Breast epithelium (tissue), 4 donors: ENCODE measurements around the gene MAD1L1. TPM values are rescaled to one million over a fixed set of nuclear protein-coding genes. Genes with fewer than 3 reads are reported as not detected.

Experiments used
- DNase-seq, 2 donors: peaks; one replicate each; pipeline ENCODE4 v3.0.0-alpha.2; 2019; ENCODE audit warnings: low spot score in 2 of 2
- H3K27ac ChIP-seq, 2 donors: fragments of 200-600 bp; sonication (generic) in 1 of 2; one replicate each; pipeline ENCODE4 v1.5.1; 2016 to 2019; ENCODE audit warnings: mild to moderate bottlenecking in 1 of 2
- H3K27me3 ChIP-seq, 2 donors: fragments of 200-600 bp; sonication (generic) in 1 of 2; one replicate each; pipeline versions ENCODE4 v1.5.1 to v1.6.0; 2017 to 2019; ENCODE audit warnings: control low read depth in 1 of 2, mild to moderate bottlenecking in 1 of 2
- H3K36me3 ChIP-seq: fragments of 200-600 bp; one replicate; pipeline ENCODE4 v1.5.1; 2019
- H3K4me1 ChIP-seq, 2 donors: fragments of 200-600 bp; sonication (generic); one replicate each; pipeline ENCODE4 v1.5.1; 2016 to 2019; ENCODE audit warnings: control low read depth in 1 of 2
- H3K4me3 ChIP-seq, 3 donors: fragments of 200-600 bp; sonication (generic); 1 replicate in 2 of 3; 2 replicates in 1 of 3; pipeline ENCODE4 v1.5.1; 2016 to 2019; ENCODE audit warnings: mild to moderate bottlenecking in 3 of 3, moderate library complexity in 2 of 3
- H3K9me3 ChIP-seq, 2 donors: fragments of 200-600 bp; sonication (generic) in 1 of 2; one replicate each; pipeline ENCODE4 v1.5.1; 2016 to 2019; ENCODE audit warnings: control low read depth in 1 of 2
- POLR2A ChIP-seq: fragments of 450-650 bp; IDR thresholded peaks from one replicate; pipeline ENCODE4 v1.6.1; 2016; ENCODE audit warnings: antibody characterized with exemption, mild to moderate bottlenecking, moderate library complexity
- POLR2AphosphoS5 ChIP-seq, 3 donors: sonication (generic); formaldehyde crosslinking; IDR thresholded peaks; one replicate each; pipeline ENCODE4 v1.6.1; 2017; ENCODE audit warnings: antibody characterized with exemption in 3 of 3
- intact Hi-C: fragments of 100-400 bp; cut with DNase I; formaldehyde crosslinking; loops from one replicate; pipeline ENCODE4 v1.15.1; 2023; ENCODE audit warnings: low total_unique reads
- total RNA-seq, 3 donors: library from RNA; depleted of rRNA; stranded (reverse); fragments of >200 nt; gene quantifications; one replicate each; pipeline ENCODE4 v1.1.0, GENCODE V29; 2016
- TF ChIP-seq, protein P1 (sequence below), 3 donors: fragments of 450-650 bp; IDR thresholded peaks; one replicate each; pipeline ENCODE4 v1.5.1; 2016 to 2017; ENCODE audit warnings: antibody characterized with exemption in 3 of 3, mild to moderate bottlenecking in 3 of 3, moderate library complexity in 3 of 3

MAD1L1 gene
- total RNA-seq, 3 donors from 2014 or later = 27.7 to 33.9 (median 28.8) TPM

DNA sequence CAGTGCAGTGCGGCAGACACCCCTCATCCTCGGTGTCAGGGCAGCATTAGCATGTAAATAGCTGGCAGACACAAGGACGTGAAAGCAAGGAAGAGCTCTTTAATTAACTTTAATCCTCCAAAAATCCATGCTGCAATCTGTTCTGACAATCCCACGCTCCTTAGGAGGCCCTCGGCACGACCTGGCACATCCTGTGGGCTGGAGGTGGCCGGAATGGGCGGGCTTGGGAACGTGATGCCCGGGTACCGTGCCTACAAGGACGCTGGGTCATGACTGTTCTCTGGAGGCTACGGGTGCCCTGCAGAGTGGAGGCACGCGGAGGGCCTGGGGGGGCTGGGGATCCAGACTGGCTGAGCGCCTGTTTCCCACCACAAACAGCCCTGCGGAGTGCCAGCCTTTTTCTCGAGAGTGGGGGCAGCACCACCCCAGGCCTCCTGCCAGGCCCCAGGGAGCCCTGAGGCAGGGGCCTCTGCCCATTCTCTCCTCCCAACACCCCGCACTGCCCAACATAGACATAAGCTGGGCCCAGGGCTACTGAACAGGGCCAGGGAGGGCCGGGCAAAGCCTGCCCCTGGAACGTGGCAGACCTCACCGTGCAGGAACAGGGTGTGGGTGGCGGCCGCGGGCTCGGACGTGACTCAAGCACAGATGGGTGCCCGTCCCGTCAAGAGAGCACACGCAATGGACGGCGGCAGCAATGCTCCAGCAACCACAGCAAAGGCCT, 189.3 kb downstream of the MAD1L1 start:
- Histone ChIP-seq H3K27ac (no peak overlapping the region), H3K9me3 (no peaks in the 10 kb centered on the region), H3K36me3 (no peaks in the 10 kb centered on the region), H3K27me3 (no peaks in the 10 kb centered on the region), H3K4me1 (no peaks in the 10 kb centered on the region), H3K4me3 (no peak overlapping the region)
- TF ChIP-seq, protein P1, sequence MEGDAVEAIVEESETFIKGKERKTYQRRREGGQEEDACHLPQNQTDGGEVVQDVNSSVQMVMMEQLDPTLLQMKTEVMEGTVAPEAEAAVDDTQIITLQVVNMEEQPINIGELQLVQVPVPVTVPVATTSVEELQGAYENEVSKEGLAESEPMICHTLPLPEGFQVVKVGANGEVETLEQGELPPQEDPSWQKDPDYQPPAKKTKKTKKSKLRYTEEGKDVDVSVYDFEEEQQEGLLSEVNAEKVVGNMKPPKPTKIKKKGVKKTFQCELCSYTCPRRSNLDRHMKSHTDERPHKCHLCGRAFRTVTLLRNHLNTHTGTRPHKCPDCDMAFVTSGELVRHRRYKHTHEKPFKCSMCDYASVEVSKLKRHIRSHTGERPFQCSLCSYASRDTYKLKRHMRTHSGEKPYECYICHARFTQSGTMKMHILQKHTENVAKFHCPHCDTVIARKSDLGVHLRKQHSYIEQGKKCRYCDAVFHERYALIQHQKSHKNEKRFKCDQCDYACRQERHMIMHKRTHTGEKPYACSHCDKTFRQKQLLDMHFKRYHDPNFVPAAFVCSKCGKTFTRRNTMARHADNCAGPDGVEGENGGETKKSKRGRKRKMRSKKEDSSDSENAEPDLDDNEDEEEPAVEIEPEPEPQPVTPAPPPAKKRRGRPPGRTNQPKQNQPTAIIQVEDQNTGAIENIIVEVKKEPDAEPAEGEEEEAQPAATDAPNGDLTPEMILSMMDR (IDR thresholded peaks at IDR 0.05) = no peak
- no peak for TF ChIP-seq POLR2A
- TF ChIP-seq POLR2AphosphoS5 (IDR thresholded peaks at IDR 0.05) = no peak
- intact Hi-C loops = loop anchor here (1.0 kb wide), 1 partner anchor 28 kb away; no protein-coding TSS in a partner anchor
- DNase-seq = no peak

DNA sequence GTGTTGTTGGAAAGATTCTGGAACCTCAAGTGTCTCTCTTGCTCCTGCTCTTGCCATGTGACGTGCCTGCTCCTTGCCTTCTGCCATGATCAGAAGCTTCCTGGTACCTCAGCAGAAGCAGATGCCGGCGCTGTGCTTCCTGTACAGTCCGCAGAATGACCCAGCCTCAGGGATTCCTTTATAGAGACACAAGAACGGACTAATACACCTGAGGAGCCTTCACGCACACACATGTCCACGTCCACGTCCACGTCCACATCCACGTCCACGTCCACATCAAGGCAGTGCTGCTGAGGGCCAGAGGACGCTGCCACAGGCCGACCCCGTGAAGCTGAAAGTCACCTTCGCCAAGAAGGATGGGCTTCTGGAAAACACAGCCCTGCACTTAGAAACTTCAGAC, 190.1 kb downstream of the MAD1L1 start:
- Histone ChIP-seq H3K27ac (no peak overlapping the region), H3K4me3 (no peak overlapping the region), H3K27me3 (no peaks in the 10 kb centered on the region), H3K36me3 (no peaks in the 10 kb centered on the region), H3K4me1 (no peaks in the 10 kb centered on the region), H3K9me3 (no peaks in the 10 kb centered on the region)
- DNase-seq = no peak
- no peak for TF ChIP-seq POLR2A
- no peak for TF ChIP-seq POLR2AphosphoS5 (IDR thresholded peaks at IDR 0.05)
- TF ChIP-seq, protein P1 (IDR thresholded peaks at IDR 0.05) = no peak
- intact Hi-C loops = loop anchor here (1.0 kb wide), 1 partner anchor 27 kb away; no protein-coding TSS in a partner anchor

- no peak for DNase-seq
- no peak overlapping the region for H3K27ac ChIP-seq
- H3K4me3 ChIP-seq = no peak overlapping the region
- H3K27me3 ChIP-seq = no peaks in the 10 kb centered on the region
- no peaks in the 10 kb centered on the region for H3K4me1 ChIP-seq
- TF ChIP-seq POLR2A (no peak), POLR2AphosphoS5 (IDR thresholded peaks at IDR 0.05) (no peak)
- TF ChIP-seq, protein P1 (IDR thresholded peaks at IDR 0.05) = no peak
- no peaks in the 10 kb centered on the region for H3K36me3 ChIP-seq
- intact Hi-C loops = no loop called here
- no peaks in the 10 kb centered on the region for H3K9me3 ChIP-seq
These were observed 191.0 kb downstream of the MAD1L1 start for GRCh38 chr7:2041496-2042367.

DNA sequence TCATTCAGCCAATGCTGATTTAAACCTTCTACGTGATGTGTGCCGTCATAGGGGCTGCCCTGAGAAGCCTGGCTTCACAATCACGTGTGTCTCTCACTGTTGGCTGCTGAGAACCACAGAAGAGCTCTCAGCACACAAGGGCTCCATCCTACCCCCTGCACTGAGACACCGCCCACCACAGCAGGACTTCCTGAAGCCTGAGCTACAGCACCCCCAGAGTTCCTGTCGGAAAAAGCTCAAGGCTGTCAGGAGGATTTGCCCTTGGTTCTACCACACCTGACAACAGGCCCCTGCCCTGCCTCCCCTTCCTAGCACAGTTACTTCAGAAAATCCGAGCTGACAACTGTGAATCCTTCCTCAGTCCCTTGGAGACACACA, 191.9 kb downstream of the MAD1L1 start:
- intact Hi-C loops = no loop called here
- Histone ChIP-seq H3K36me3 (no peaks in the 10 kb centered on the region), H3K27ac (no peak overlapping the region), H3K27me3 (no peaks in the 10 kb centered on the region), H3K9me3 (no peaks in the 10 kb centered on the region), H3K4me1 (no peaks in the 10 kb centered on the region), H3K4me3 (no peak overlapping the region)
- DNase-seq = no peak
- TF ChIP-seq, protein P1 (IDR thresholded peaks at IDR 0.05) = no peak
- no peak for TF ChIP-seq POLR2A
- no peak for TF ChIP-seq POLR2AphosphoS5 (IDR thresholded peaks at IDR 0.05)
